GM18517 (cell line): ENCODE data around the gene TLR9.

Experiments used
- ATAC-seq: cut with Tn5 transposase; IDR thresholded peaks from one replicate; pipeline ENCODE4 v1.9.1; 2021; ENCODE audit warnings: mild to moderate bottlenecking, moderate library complexity; ENCODE audit not compliant: unreplicated experiment

TLR9 gene

DNA sequence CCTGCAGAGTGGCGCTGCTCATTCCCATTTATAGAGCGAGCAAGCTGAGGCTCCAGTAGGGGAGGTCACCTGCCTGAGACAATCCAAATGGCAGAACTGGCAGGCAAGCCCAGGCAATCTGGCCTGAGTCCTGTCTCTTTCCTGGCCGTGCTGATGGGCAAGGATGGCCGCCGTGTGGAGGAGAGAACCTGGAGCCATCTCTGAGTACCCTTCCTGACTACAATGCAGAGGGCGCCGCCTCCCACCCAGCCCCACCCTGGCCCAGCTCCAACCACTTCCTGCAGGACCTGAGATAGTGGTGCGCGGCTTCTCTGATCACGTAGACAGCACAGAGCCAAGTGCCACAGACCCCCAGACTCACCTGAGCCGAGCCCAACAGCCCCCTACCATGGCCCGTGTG lies 7.0 kb downstream of the TLR9 start:
- no peak for ATAC-seq

DNA sequence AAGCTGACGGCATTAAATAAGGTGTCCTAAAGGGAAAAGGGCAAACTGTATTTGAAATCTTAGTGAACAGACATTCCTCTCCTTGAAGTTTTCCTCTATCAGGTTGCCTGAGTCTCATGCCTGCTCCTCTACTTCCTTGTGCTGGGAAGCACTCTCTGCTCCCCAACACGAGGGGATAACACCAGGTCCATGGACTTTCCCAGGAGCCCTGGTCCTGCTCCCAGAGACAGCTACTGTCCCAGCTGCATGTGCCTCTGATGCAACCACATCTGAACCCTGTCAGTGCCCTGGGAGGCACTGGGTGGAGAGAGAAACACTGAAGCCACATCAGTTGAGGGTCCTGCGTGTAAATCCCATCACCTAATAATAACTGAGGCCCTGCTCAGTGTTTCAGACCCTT lies 7.4 kb downstream of the TLR9 start:
- ATAC-seq = no peak

DNA sequence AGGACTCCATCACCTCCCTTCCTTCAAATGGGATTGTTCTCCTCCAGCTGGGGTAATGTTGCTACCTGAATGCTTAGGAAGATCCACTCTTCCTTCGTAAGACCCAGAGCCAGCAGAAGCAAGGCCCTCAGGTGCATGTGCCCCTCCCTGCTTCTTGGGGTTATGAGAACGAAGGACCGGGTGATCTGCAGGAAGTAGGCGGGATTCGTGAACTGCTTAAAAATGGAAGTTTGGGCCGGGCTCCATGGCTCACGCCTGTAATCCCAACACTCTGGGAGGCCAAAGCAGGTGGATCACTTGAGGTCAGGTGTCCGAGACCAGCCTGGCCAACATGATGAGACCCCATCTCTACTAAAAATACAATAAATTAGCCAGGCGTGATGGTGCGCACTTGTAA lies 8.0 kb downstream of the TLR9 start:
- ATAC-seq = no peak

DNA sequence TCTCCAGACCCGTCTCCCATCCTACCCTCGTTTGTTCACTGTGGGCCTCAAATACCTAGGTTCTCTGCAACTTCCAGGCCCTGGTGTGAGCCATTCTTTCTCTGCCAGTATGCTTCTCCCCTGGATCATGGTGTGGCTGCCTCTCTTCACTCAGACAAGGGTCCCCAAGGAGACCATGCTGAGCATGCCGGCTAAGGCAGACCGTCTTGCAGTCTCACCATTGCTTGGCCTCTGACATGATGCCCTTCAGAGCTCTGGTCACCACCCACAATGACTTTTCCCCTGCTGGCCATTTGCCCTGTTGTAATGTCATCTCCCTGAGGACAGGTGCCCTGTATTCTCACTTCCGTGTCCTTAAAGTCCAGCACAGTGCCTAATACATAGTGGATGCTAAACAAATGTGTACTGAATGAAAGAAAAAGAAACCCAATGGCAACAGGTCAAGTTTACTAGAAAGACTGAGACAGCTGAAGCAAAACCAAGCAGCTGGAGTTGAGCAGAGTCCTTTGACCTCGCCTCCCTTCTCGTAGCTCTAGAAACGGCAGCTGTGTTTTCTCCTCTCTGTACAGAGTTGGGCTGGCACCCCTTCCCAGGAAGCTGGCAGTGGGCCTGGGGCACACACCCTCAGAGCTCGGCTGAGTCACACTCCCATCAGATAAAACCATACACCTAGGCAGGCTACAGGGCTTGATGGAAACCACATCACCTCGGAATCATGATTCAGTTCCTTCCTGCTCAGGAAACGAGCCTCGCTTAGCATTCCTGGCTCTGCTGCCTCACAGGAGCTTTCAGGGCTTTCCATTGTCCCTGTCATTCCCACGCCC lies 8.6 kb downstream of the TLR9 start:
- ATAC-seq = no peak

DNA sequence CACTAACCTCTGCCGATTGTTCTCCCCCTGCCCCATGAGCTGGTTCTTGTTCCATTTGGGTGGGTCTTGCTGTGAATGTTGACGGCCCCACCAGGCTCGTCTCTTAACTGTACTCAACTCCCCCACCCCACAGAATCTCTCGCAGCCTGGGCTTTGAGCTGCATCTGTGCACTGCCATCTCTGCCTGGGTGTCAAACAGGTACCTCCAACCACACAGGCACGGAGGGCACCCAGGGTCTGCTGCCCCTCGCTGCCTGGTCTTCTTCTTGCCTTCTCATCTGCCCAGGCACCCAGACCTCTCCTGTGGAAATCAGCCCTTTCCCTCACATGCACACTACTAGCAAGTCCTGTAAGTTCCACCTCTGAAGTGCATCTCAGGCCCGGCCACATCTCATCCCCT lies 10.1 kb downstream of the TLR9 start:
- ATAC-seq = no peak

DNA sequence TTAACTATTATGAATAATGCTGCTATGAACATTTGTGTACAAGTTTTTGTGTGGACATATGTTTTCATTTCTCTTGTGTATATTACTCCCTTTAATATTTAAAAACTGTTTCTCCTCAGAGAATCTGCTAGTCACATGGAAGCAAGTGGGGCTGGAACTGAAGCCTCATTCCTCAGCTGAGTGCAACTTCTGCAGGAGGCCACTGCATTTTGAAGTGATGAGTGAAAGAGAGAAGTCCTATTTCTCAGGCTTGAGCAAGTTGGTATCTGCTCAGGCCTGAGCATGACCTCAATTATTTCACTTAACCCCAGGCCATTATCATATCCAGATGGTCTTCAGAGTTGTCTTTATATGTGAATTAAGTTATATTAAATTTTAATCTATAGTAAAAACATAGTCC lies 11.5 kb downstream of the TLR9 start:
- ATAC-seq = no peak

DNA sequence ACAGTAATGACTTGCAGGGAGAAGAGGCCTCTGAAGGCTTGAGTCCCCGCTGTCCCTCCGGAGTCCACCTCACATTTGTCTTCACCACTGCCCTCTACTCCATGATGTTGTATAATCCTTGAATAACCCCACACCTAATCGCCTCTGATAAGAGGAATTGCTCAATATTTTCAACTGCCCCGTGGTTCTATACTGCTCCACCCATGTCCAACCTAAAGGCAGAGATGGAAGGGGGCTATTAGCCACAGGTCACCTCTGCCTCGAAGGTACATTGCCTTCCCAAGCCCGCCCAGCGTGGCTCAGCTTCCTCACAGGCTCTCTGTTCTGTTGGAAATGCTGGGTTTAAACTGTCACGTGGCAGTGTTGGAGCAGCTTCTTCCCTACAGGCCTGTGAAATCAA lies 12.4 kb downstream of the TLR9 start:
- no peak for ATAC-seq

DNA sequence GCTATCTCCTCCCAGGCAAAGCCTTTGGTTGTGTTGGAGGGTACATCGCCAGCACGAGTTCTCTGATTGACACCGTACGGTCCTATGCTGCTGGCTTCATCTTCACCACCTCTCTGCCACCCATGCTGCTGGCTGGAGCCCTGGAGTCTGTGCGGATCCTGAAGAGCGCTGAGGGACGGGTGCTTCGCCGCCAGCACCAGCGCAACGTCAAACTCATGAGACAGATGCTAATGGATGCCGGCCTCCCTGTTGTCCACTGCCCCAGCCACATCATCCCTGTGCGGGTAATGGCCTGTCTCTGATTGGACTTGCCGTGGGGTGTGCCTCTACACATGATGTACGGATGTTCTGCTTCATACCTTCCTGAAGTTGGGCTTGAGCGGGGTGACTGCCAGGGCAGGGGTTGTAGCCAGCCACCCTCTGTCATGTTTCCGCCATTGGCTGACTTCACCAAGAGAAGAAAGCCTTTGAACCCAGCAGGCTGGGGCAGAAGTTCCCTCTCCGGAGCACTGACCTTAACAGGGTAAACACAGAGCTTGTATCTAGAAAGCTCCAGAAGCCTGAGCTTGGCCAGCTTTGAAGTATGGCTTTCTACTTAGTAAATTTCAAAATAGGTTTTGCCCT lies 14.1 kb downstream of the TLR9 start:
- no peak for ATAC-seq

DNA sequence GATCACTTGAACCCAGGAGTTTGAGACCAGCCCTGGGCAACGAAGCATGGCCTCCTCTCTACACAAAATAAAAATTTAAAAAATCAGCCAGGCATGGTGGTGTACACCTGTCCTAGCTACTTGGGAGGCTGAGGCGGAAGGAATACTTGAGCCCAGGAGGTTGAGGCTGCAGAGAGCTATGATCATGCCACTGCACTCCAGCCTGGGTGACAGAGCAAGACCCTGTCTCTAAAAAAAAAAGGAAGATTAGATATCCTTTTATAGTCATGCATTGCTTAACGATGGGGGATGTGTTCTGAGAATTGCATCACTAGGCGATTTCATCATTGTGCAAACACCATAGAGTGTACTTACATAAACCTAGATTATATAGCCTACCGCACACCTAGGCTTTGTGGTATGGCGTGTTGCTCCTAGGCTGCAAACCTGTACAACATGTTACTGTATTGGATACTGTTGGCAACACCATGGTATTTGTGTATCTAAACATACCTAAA lies 14.8 kb downstream of the TLR9 start:
- ATAC-seq = no peak

DNA sequence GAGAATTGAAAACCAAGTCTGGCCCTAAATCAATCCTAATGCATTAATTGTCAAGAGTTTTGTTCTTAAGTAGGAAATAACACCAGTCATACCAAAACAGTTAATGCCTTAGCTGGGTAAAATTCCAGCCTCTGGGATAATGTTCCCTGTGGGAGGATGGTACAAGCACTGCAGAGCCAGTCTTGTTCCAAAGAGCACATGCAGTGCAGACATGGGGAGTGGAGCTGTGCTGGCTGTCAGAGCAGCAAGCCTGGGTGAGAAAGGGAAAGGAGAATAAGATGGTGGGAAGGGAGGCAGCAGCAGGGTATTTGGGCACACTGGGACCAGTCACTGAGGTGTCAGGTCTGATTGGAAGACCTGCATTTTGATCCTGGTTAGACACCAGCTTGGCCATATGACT lies 15.4 kb downstream of the TLR9 start:
- ATAC-seq = no peak

DNA sequence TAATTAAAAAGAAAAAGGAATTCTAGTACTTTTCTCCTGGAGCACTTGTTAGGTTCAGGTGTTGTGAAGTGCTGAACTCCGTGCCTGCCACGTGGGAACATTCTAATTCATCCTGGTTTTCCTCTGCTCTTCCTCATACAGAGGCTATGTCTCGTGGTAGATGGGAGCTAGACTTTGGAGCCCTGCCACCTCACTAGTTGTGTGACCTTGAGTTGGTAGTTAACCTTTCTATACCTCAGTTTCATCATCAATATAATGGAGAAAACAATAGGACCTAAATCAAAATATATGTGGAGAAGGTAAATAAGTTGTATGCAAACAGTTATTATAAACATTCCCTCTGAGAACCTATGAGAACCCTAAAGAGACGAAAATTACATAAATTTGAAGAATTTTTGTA lies 16.9 kb downstream of the TLR9 start:
- ATAC-seq = no peak

DNA sequence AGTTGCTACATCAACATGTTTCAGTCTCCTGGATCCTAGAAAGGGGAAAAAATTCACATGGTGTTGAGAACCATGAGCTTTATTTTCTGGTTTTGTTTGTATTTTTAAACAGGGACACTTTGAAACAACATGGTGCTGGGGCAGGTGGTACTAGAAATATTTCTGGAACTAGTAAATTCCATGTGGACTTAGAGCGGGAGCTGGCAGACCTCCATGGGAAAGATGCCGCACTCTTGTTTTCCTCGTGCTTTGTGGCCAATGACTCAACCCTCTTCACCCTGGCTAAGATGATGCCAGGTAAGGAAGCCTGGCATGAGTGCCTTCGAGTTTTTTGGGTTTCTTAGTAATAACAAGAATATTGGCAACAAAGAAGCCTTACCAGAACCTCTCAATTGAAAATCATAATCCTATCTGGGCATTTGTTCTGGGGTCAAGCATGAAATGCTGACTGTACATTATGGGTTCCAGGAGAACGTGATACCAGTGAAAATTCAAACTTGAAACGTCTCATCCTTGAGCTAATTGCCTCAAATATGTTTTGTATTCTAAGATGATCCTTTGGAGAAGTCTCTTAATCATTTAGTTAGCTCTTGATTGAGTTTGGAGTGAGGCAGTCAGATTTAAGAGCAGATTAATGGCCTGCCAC lies 19.6 kb downstream of the TLR9 start:
- ATAC-seq = no peak

DNA sequence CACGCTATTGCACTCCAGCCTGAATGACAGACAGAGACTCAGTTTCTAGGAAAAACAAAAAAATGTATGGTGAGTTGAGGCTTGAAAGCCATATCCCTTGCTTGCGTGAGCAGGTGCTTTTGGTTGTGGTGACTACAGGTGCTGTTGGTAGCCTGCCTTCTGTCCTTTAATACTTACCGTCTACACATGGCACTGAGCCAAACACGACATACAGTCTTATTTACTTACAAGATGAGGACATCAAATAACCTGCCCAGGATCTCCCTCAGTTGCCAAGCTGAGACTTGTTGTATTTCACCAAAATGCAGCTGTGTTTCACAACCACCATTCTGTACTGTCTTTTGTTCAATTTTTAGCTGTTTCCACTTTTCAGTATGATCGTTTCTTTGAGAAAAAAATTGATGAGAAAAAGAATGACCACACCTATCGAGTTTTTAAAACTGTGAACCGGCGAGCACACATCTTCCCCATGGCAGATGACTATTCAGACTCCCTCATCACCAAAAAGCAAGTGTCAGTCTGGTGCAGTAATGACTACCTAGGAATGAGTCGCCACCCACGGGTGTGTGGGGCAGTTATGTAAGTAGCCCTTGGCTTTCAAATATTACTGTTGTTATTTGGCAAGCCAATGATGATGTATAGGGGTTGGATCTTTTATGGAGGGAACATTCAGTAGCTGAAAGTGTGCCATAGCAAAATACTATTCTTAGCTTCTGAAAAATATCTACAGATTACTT lies 20.9 kb downstream of the TLR9 start:
- no peak for ATAC-seq

DNA sequence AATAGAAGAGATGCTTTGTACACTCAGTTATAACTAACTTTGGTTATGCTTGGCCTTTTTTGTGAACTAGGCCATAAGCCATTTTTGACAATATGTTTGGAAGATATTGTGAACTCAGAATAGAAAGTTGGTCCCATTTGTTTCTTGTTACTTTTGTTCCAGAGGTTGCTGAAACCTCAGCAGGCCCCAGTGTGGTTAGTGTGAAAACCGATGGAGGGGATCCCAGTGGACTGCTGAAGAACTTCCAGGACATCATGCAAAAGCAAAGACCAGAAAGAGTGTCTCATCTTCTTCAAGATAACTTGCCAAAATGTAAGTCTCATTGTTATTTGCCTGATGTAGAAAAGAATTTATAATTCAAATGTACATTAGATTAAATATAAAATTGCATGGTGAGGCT lies 21.7 kb downstream of the TLR9 start:
- ATAC-seq = no peak

DNA sequence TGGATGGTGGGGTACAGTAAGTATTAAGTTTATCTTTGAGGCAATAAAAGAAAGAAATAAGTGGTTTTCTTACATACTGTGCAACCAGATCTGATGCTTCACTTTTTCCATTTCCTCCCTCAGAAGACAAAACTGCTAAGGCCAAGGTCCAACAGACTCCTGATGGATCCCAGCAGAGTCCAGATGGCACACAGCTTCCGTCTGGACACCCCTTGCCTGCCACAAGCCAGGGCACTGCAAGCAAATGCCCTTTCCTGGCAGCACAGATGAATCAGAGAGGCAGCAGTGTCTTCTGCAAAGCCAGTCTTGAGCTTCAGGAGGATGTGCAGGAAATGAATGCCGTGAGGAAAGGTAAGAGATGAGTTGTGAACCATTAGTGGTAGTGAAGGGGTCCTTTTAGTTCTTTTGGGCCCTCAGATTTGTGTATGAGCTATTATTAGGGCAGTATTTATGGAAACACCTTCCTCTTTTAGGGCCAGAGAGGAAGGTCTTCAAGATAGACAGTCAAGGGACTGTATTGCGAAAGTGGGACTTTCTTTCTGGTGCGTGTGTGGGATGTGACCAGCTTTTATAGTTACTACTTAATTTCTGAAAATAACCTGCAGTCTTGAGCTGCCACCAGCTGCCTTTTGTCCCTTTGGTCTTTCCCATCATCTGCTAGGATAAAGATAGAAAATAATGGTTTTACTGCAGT lies 22.9 kb downstream of the TLR9 start:
- no peak for ATAC-seq

DNA sequence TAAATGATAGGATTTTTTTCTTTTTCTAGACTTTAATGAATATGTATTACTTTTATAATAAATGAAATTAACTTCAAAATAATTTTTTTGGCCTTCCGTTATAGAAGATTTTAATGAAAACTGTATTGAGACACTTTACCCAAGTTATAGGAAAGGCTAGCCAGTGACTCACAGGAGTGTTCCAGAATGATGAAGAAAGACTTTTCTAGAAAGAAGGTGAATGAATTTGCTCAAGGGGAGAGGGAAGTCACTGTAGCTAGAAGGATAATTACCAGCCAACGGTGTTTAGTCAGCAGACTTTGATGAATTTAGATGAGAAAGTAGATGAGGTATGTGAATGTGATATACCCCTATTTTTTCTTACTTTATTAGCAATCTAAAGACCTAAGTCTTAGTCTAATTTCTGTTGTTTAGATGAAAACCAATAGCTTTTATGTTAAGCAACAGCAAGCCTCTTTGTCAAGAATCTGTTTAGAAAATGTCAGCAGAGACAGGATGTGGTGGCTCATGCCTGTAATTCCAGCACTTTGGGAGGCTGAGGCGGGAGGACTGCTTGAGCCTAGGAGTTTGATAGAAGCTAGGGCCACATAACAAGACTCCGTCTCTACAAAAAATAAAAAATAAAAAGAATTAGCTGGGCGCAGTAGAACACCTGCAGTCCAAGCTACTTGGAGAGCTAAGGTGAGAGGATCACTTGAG lies 24.3 kb downstream of the TLR9 start:
- ATAC-seq = no peak

DNA sequence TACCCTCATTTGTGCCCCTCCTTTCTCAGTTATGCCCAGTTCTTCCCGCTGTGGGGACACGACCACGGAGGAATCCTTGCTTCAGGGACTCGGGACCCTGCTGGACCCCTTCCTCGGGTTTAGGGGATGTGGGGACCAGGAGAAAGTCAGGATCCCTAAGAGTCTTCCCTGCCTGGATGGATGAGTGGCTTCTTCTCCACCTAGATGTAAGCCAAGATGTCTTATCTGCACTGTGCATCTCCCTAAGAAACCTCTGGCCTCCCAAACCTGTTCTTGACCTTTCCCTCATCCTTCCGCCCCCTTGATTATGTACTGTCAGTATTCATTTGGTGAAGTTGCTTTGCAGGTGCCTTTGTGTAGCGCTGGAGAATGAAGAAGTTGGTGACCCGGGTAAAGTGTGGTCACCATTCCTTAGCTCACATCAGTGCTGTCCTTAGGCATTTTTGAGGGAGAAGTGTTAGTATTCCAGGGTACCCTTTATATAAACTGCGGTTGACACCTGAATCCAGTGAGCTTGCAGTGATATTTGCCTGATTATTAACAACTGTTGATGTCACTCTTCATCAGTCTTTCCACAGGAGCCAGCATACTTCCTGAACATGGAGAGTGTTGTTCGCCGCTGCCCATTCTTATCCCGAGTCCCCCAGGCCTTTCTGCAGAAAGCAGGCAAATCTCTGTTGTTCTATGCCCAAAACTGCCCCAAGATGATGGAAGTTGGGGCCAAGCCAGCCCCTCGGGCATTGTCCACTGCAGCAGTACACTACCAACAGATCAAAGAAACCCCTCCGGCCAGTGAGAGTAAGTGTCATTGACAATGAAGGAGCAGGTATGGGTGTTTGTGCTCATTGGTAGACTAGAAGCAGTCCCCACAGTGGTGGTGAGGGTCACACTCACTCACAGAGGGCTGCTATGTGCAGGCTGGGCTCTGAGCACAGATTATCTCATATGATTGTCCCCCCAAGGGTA lies 26.5 kb downstream of the TLR9 start:
- ATAC-seq = no peak

DNA sequence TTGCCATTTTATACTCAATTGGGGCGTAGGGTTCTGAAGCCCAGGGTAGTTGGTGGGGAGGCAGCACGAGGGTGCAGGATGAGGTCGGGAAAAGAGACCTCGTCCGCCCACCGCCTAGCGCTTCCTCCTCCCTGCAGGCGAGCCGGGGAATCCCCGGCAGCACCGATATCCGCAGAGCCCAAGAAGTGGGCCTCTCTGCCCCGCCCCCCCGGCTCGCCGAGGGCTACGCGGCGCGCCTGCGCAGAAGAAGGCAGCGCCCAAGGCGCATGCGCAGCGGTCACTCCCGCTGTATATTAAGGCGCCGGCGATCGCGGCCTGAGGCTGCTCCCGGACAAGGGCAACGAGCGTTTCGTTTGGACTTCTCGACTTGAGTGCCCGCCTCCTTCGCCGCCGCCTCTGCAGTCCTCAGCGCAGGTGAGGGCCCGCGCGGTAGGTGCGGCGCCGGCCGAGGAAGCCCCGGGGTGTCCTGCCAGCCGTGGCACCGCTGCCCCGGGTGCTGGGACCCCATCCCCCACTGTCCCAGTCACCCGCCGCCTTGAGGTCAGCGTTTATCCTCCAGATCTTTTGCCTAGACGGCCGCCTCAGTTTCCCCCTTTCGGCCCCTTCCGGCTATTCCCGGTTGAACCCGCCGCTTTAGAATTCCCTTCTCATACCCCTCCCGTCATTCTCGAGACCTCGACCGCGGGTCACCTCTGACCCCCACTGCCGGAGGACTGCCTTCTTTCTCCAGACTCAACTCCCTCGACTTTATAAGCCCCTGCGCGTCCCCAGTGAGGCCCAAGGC lies 27.4 kb downstream of the TLR9 start, which contains the start of gene ALAS1:
ALAS1 (plus strand) TSS at position 319 of the 784 bp plus-strand sequence. CDS start 1,082 bp downstream, outside the sequence.
- peak; percentile 68 for ATAC-seq
